Measurements from ENCODE around the gene ADAMTS3. TPM values are rescaled to one million over a fixed set of nuclear protein-coding genes. Genes with fewer than 3 reads are reported as not detected.

ADAMTS3 gene
- total RNA-seq, 1 experiment from 2014 or later = 0.39 TPM

- no peak overlapping the region for H3K27ac ChIP-seq (ENCODE audit: low read length)
- no peak overlapping the region for H3K4me3 ChIP-seq (ENCODE audit: low read depth in 2 of 2, low read length in 2 of 2)
- DNase-seq (ENCODE audit: low read depth, low spot score) (no peak), ATAC-seq (no peak)
- H3K27me3 ChIP-seq (ENCODE audit: control insufficient read depth, insufficient read depth, low read length) = no peaks in the 10 kb centered on the region
- in situ Hi-C loops (cut with HindIII; ENCODE audit: low pct_unique_long_range_greater_than_20kb, low sequenced_read_pairs) = no loop called here
- POLR2A ChIA-PET = no interaction called here
- no peaks in the 10 kb centered on the region for H3K9me3 ChIP-seq (ENCODE audit: control insufficient read depth, insufficient read depth, low read depth, low read length)
- no peaks in the 10 kb centered on the region for H3K4me1 ChIP-seq (ENCODE audit: control insufficient read depth, insufficient read depth, low read length)
- CTCF ChIA-PET = no interaction called here
- no TSS peak for BruUV-seq (replicated peaks)
- TF ChIP-seq SIN3A (IDR thresholded peaks at IDR 0.05; ENCODE audit: borderline replicate concordance, insufficient read depth, low read depth, low read length) = no peak
- TF ChIP-seq, protein P1, sequence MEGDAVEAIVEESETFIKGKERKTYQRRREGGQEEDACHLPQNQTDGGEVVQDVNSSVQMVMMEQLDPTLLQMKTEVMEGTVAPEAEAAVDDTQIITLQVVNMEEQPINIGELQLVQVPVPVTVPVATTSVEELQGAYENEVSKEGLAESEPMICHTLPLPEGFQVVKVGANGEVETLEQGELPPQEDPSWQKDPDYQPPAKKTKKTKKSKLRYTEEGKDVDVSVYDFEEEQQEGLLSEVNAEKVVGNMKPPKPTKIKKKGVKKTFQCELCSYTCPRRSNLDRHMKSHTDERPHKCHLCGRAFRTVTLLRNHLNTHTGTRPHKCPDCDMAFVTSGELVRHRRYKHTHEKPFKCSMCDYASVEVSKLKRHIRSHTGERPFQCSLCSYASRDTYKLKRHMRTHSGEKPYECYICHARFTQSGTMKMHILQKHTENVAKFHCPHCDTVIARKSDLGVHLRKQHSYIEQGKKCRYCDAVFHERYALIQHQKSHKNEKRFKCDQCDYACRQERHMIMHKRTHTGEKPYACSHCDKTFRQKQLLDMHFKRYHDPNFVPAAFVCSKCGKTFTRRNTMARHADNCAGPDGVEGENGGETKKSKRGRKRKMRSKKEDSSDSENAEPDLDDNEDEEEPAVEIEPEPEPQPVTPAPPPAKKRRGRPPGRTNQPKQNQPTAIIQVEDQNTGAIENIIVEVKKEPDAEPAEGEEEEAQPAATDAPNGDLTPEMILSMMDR (IDR thresholded peaks at IDR 0.05) = no peak
- intact Hi-C loops (cut with micrococcal nuclease; ENCODE audit: unreplicated experiment) = no loop called here
- no peaks in the 10 kb centered on the region for H3K36me3 ChIP-seq (ENCODE audit: control insufficient read depth, insufficient read depth, low read length)
Observed at GRCh38 chr4:72473434-72473900, 95.6 kb downstream of the ADAMTS3 start.

DNA sequence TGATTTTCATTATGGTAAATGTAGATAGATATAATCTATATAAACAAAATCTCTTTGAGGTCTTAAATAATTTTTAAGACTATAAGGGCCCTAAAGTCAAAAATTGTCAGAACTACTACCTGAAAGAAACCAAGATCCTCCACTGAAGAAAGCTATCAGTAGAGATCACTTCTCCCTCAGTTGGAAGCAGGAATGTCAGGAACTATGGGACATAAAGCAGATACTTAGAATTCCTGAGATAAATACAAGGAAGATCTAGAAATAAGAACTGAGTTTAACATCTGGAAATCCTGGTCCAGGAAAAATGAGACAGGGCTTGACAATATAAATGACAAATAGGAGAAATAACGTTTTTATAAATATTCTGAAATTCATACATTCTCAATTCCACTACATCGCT is 97.2 kb downstream of the ADAMTS3 start:
- no peak for DNase-seq (ENCODE audit: low read depth, low spot score)
- Histone ChIP-seq H3K4me1 (ENCODE audit: control insufficient read depth, insufficient read depth, low read length) (no peaks in the 10 kb centered on the region), H3K27ac (ENCODE audit: low read length) (no peak overlapping the region), H3K27me3 (ENCODE audit: control insufficient read depth, insufficient read depth, low read length) (no peaks in the 10 kb centered on the region), H3K4me3 (ENCODE audit: low read depth in 2 of 2, low read length in 2 of 2) (no peak overlapping the region), H3K9me3 (ENCODE audit: control insufficient read depth, insufficient read depth, low read depth, low read length) (no peaks in the 10 kb centered on the region), H3K36me3 (ENCODE audit: control insufficient read depth, insufficient read depth, low read length) (no peaks in the 10 kb centered on the region)
- in situ Hi-C loops (cut with HindIII; ENCODE audit: low pct_unique_long_range_greater_than_20kb, low sequenced_read_pairs) (no loop called here), intact Hi-C loops (cut with micrococcal nuclease; ENCODE audit: unreplicated experiment) (no loop called here)
- no TSS peak for BruUV-seq (replicated peaks)
- TF ChIP-seq, protein P1 (IDR thresholded peaks at IDR 0.05) = no peak
- TF ChIP-seq POLR2AphosphoS5 (IDR thresholded peaks at IDR 0.05; ENCODE audit: low read depth, low read length) (no peak), SIN3A (IDR thresholded peaks at IDR 0.05; ENCODE audit: borderline replicate concordance, insufficient read depth, low read depth, low read length) (no peak), REST (IDR thresholded peaks at IDR 0.05; ENCODE audit: insufficient read depth in 1 of 2, low read depth in 2 of 2, low read length in 1 of 2) (no peak), TCF7L2 (IDR thresholded peaks at IDR 0.05; ENCODE audit: low read depth, low read length) (no peak)
- no peak for ATAC-seq
- ChIA-PET CTCF (no interaction called here), POLR2A (no interaction called here)

Measured in Panc1 (cell line).